H1 (cell line): ENCODE results near the gene ZNF92. TPM values are rescaled to one million over a fixed set of nuclear protein-coding genes. Genes with fewer than 3 reads are reported as not detected.

ENCODE experiments used
- CTCF ChIA-PET: fragments of 300-600 bp; sonication (Branson Sonifier 250); formaldehyde crosslinking; loops from one replicate; lab custom pipeline; 2021; ENCODE audit not compliant: partially characterized antibody; lab: Charles Lee
- POLR2A ChIA-PET: fragments of 300-600 bp; sonication (Branson Sonifier 250); formaldehyde crosslinking; loops from one replicate; lab custom pipeline; 2021; ENCODE audit warnings: inconsistent platforms; ENCODE audit not compliant: partially characterized antibody; lab: Charles Lee
- DNase-seq, 2 experiments: peaks; one replicate each; pipeline versions ENCODE4 v3.0.0 to v3.0.0-alpha.2; 2010 to 2022; ENCODE audit warnings: low spot score in 2 of 2, low read depth in 1 of 2, mixed read lengths in 1 of 2
- FAIRE-seq: peaks from 2 replicates; lab custom pipeline; 2011; peaks lifted over from hg19 to GRCh38; lab: Jason Lieb, UNC
- H2AFZ ChIP-seq: 2 replicates; pipeline ENCODE4 v1.8.1; 2012; ENCODE audit warnings: low read length, inconsistent platforms
- H2AK5ac ChIP-seq: 2 replicates; pipeline ENCODE4 v1.6.1; 2013; ENCODE audit warnings: low read depth, low read length
- H2BK120ac ChIP-seq: replicated peaks from 2 replicates; pipeline ENCODE3; 2013; ENCODE audit warnings: low read depth, low read length, inconsistent platforms
- H2BK12ac ChIP-seq: 2 replicates; pipeline ENCODE4 v1.6.1; 2013; ENCODE audit warnings: low read depth, low read length
- H2BK15ac ChIP-seq: 2 replicates; pipeline ENCODE4 v1.6.1; 2013; ENCODE audit warnings: low read length
- H2BK20ac ChIP-seq: 2 replicates; pipeline ENCODE4 v1.6.1; 2013; ENCODE audit warnings: low read length
- H2BK5ac ChIP-seq: 2 replicates; pipeline ENCODE4 v1.6.1; 2013; ENCODE audit warnings: low read depth, low read length
- H3K14ac ChIP-seq: 2 replicates; pipeline ENCODE4 v1.6.1; 2013; ENCODE audit warnings: inconsistent platforms; ENCODE audit not compliant: insufficient read length
- H3K18ac ChIP-seq: 2 replicates; pipeline ENCODE4 v1.6.1; 2013; ENCODE audit warnings: low read length; ENCODE audit errors: extremely low read depth
- H3K23ac ChIP-seq: 2 replicates; pipeline ENCODE4 v1.6.1; 2013; ENCODE audit warnings: inconsistent platforms; ENCODE audit not compliant: insufficient read length
- H3K23me2 ChIP-seq: 2 replicates; pipeline ENCODE4 v1.6.1; 2013; ENCODE audit warnings: low read depth, low read length
- H3K27ac ChIP-seq: 2 replicates; pipeline ENCODE4 v1.6.1; 2011; ENCODE audit warnings: low read depth, low read length, inconsistent platforms
- H3K27me3 ChIP-seq, 4 experiments: replicated peaks in 1 of 4; 1 replicate in 1 of 4; 2 replicates in 3 of 4; pipeline versions ENCODE4 v1.6.1 to v1.8.1; 2011 to 2013; ENCODE audit warnings: low read length in 3 of 4, mild to moderate bottlenecking in 3 of 4, inconsistent platforms in 2 of 4, mixed read lengths in 2 of 4, moderate library complexity in 1 of 4; ENCODE audit not compliant: control insufficient read depth in 3 of 4, insufficient read depth in 3 of 4; ENCODE audit errors: extremely low read depth in 1 of 4
- H3K36me3 ChIP-seq, 4 experiments: 2 replicates each; pipeline versions ENCODE4 v1.6.1 to v1.8.1; 2011 to 2013; ENCODE audit warnings: mild to moderate bottlenecking in 4 of 4, low read length in 3 of 4, moderate library complexity in 2 of 4, control low read depth in 1 of 4, inconsistent platforms in 1 of 4; ENCODE audit not compliant: insufficient read depth in 4 of 4, control insufficient read depth in 2 of 4
- H3K4ac ChIP-seq: replicated peaks from 2 replicates; pipeline ENCODE3; 2013; ENCODE audit warnings: low read length, low read depth, mixed read lengths, inconsistent platforms; ENCODE audit not compliant: insufficient read length
- H3K4me1 ChIP-seq, 4 experiments: replicated peaks in 1 of 4; 1 replicate in 1 of 4; 2 replicates in 3 of 4; pipeline versions ENCODE4 v1.6.1 to v1.8.1; 2011 to 2013; ENCODE audit warnings: low read length in 3 of 4, inconsistent platforms in 2 of 4, mixed read lengths in 1 of 4; ENCODE audit not compliant: insufficient read depth in 4 of 4, control insufficient read depth in 3 of 4
- H3K4me2 ChIP-seq, 2 experiments: 2 replicates each; pipeline versions ENCODE4 v1.6.1 to v1.8.1; 2011 to 2013; ENCODE audit warnings: low read depth in 2 of 2, low read length in 2 of 2, control low read depth in 1 of 2, inconsistent platforms in 1 of 2, mild to moderate bottlenecking in 1 of 2; ENCODE audit not compliant: insufficient read depth in 1 of 2
- H3K4me3 ChIP-seq, 4 experiments: fragments of 200-600, 300-600 bp in 1 of 4; sonication (generic), shearing (Covaris generic), sonication (Bioruptor Twin) in 1 of 4; 2 replicates each; pipeline versions ENCODE4 v1.5.1 to v1.8.1; 2011 to 2016; ENCODE audit warnings: low read length in 4 of 4, low read depth in 3 of 4, control low read depth in 2 of 4, inconsistent platforms in 2 of 4, mild to moderate bottlenecking in 2 of 4, mixed read lengths in 1 of 4, moderate library complexity in 1 of 4; ENCODE audit not compliant: insufficient read depth in 2 of 4; ENCODE audit errors: extremely low read depth in 1 of 4
- H3K56ac ChIP-seq: replicated peaks from 2 replicates; pipeline ENCODE3; 2013; ENCODE audit warnings: low read depth, mild to moderate bottlenecking, mixed read lengths, low read length, inconsistent platforms; ENCODE audit not compliant: insufficient read length
- H3K79me1 ChIP-seq: 2 replicates; pipeline ENCODE4 v1.6.1; 2013; ENCODE audit warnings: low read depth, low read length, control low read depth
- H3K79me2 ChIP-seq, 2 experiments: 2 replicates each; pipeline versions ENCODE4 v1.6.1 to v1.8.1; 2012 to 2013; ENCODE audit warnings: low read length in 2 of 2, mild to moderate bottlenecking in 2 of 2, inconsistent platforms in 1 of 2; ENCODE audit not compliant: insufficient read depth in 2 of 2, control insufficient read depth in 1 of 2
- H3K9ac ChIP-seq, 4 experiments: replicated peaks in 1 of 4; 1 replicate in 1 of 4; 2 replicates in 3 of 4; pipeline versions ENCODE4 v1.6.1 to v1.8.1; 2011 to 2013; ENCODE audit warnings: low read depth in 3 of 4, low read length in 3 of 4, control low read depth in 2 of 4, mild to moderate bottlenecking in 2 of 4, moderate library complexity in 2 of 4, inconsistent platforms in 1 of 4; ENCODE audit errors: extremely low read depth in 1 of 4
- H3K9me3 ChIP-seq, 2 experiments: 2 replicates each; pipeline versions ENCODE4 v1.6.1 to v1.8.1; 2012 to 2013; ENCODE audit warnings: mild to moderate bottlenecking in 2 of 2, moderate library complexity in 2 of 2, control low read depth in 1 of 2, inconsistent platforms in 1 of 2, low read depth in 1 of 2, low read length in 1 of 2, mixed read lengths in 1 of 2; ENCODE audit not compliant: insufficient read depth in 2 of 2
- H4K20me1 ChIP-seq, 2 experiments: replicated peaks in 1 of 2; 2 replicates each; pipeline versions ENCODE3 to v1.8.1; 2011 to 2013; ENCODE audit warnings: inconsistent platforms in 2 of 2, low read length in 2 of 2, mild to moderate bottlenecking in 1 of 2; ENCODE audit not compliant: insufficient read depth in 2 of 2, control insufficient read depth in 1 of 2
- H4K5ac ChIP-seq: 2 replicates; pipeline ENCODE4 v1.6.1; 2013; ENCODE audit warnings: low read length, low read depth, mixed read lengths, inconsistent platforms; ENCODE audit not compliant: insufficient read length
- H4K8ac ChIP-seq: 2 replicates; pipeline ENCODE4 v1.8.0; 2013; ENCODE audit warnings: mild to moderate bottlenecking, moderate library complexity, low read length, inconsistent platforms; ENCODE audit not compliant: insufficient read depth; ENCODE audit errors: extremely low read depth
- H4K91ac ChIP-seq: replicated peaks from 2 replicates; pipeline ENCODE3; 2013; ENCODE audit warnings: low read length, mixed read lengths, inconsistent platforms; ENCODE audit not compliant: insufficient read length
- ASH2L ChIP-seq: fragments of 200-600, 300-600 bp; sonication (generic); IDR thresholded peaks from one replicate; pipeline ENCODE4 v1.7.1; 2017; ENCODE audit warnings: low read length
- BRCA1 ChIP-seq: IDR thresholded peaks from 2 replicates; pipeline ENCODE4 v1.6.1; 2012; ENCODE audit warnings: low read depth, low read length, improper control_type of control experiment
- CHD1 ChIP-seq: IDR thresholded peaks from 2 replicates; pipeline ENCODE4 v1.6.1; 2012; ENCODE audit warnings: low read depth, low read length, improper control_type of control experiment
- EGR1 ChIP-seq: IDR thresholded peaks from 2 replicates; pipeline ENCODE4 v1.6.1; 2011; ENCODE audit warnings: low read depth, low read length, borderline replicate concordance
- EZH2 ChIP-seq: fragments of 200-600 bp; sonication (generic); IDR thresholded peaks from 2 replicates; pipeline ENCODE4 v1.7.1; 2012; ENCODE audit warnings: low read depth, mild to moderate bottlenecking, moderate library complexity, low read length, inconsistent platforms; ENCODE audit not compliant: severe bottlenecking
- JUN ChIP-seq: IDR thresholded peaks from 2 replicates; pipeline ENCODE4 v1.6.1; 2011; ENCODE audit warnings: low read depth, mild to moderate bottlenecking, improper control_type of control experiment, low read length
- KDM4A ChIP-seq: IDR thresholded peaks from one replicate; pipeline ENCODE4 v1.7.1; 2012; ENCODE audit warnings: low read depth, mild to moderate bottlenecking, moderate library complexity, low read length, inconsistent platforms; ENCODE audit not compliant: severe bottlenecking
- KDM5A ChIP-seq: fragments of 200-600 bp; IDR thresholded peaks from 2 replicates; pipeline ENCODE4 v1.7.1; 2012; ENCODE audit warnings: mild to moderate bottlenecking, low read length, inconsistent platforms, mixed read lengths
- NRF1 ChIP-seq: IDR thresholded peaks from 2 replicates; pipeline ENCODE4 v1.6.1; 2011; ENCODE audit warnings: mild to moderate bottlenecking, low read depth, low read length, improper control_type of control experiment
- POU5F1 ChIP-seq: IDR thresholded peaks from 2 replicates; pipeline ENCODE4 v1.6.1; 2011; ENCODE audit warnings: low read depth, mild to moderate bottlenecking, low read length, moderate library complexity
- TEAD4 ChIP-seq: IDR thresholded peaks from 2 replicates; pipeline ENCODE4 v1.6.1; 2012; ENCODE audit warnings: low read depth, low read length, inconsistent platforms, mixed read lengths
- USF2 ChIP-seq: IDR thresholded peaks from 2 replicates; pipeline ENCODE4 v1.6.1; 2011; ENCODE audit warnings: low read length, improper control_type of control experiment
- WGBS, 2 experiments: shearing (Covaris generic) in 1 of 2; methylation state at CpG; one replicate each; pipeline versions ENCODE4 v1.1.6 to v1.1.7; 2013 to 2015; ENCODE audit warnings: low lambda C conversion rate in 2 of 2, mixed read lengths in 2 of 2, inconsistent platforms in 1 of 2, low coverage in 1 of 2, missing lambda C conversion rate in 1 of 2; ENCODE audit not compliant: insufficient replicate concordance in 2 of 2, insufficient coverage in 1 of 2, insufficient read length in 1 of 2; ENCODE audit errors: extremely low coverage in 1 of 2, missing lambda C conversion rate in 1 of 2; 5-methylcytosine and 5-hydroxymethylcytosine counted together
- polyA plus RNA-seq, 7 experiments: library from polyadenylated mRNA; depleted of rRNA in 3 of 7; stranded (reverse) in 5 of 7; unstranded in 2 of 7; fragments of >200 nt in 5 of 7; fragments of 200-250 nt in 2 of 7; gene quantifications; 1 replicate in 5 of 7; 2 replicates in 1 of 7; 4 replicates in 1 of 7; pipeline versions ENCODE4 v1.2.1 to v1.2.3, GENCODE V29; 2011 to 2013; ENCODE audit warnings: missing spikeins in 2 of 7, mixed read lengths in 2 of 7
- total RNA-seq: library from RNA; stranded (reverse); fragmentation: NEBNext Ultra II Directional; extraction: Animal tissue kit (Norgen Biotek cat#: 25700); gene quantifications from 2 replicates; pipeline ENCODE4 v1.2.1, GENCODE V29; 2021

ZNF92 gene
- total and polyA plus RNA-seq, 2 of the 8 experiments (the other 6 are each of a cell fraction or from before 2014, with no cell fraction given): 2.8 to 39.8 TPM

GRCh38 chr7:65342723-65343629 lies 30.7 kb upstream of the ZNF92 start:
- no peak overlapping the region for H2BK20ac ChIP-seq
- no peak overlapping the region for H2AFZ ChIP-seq
- H3K4me1 ChIP-seq: no peaks in the 10 kb centered on the region
- H2AK5ac ChIP-seq: no peak overlapping the region
- H3K27ac ChIP-seq: no peak overlapping the region
- no peaks in the 10 kb centered on the region for H3K23me2 ChIP-seq
- ChIA-PET CTCF (interaction anchor here (0.6 to 1.3 kb wide), 2 partner anchors 21 to 123 kb away, joined by 3 read pairs; no protein-coding TSS in a partner anchor), POLR2A (no interaction called here)
- no peak for DNase-seq
- no peak overlapping the region for H3K4ac ChIP-seq
- 87% methylated on average over 4 of the region's 4 CpGs; no CpG with 5 or more reads in 1 of the 2 experiments for WGBS, 2 experiments
- no peak overlapping the region for H3K18ac ChIP-seq
- no peaks in the 10 kb centered on the region for H4K20me1 ChIP-seq
- no peak overlapping the region for H3K4me2 ChIP-seq
- no peak overlapping the region for H2BK5ac ChIP-seq
- H3K9ac ChIP-seq: no peak overlapping the region
- no peaks in the 10 kb centered on the region for H3K27me3 ChIP-seq
- no peak overlapping the region for H2BK120ac ChIP-seq
- H3K9me3 ChIP-seq: no peaks in the 10 kb centered on the region
- H3K23ac ChIP-seq: no peak overlapping the region
- no peaks in the 10 kb centered on the region for H3K79me1 ChIP-seq
- H2BK15ac ChIP-seq: no peak overlapping the region
- H4K8ac ChIP-seq: no peak overlapping the region
- no peak overlapping the region for H3K14ac ChIP-seq
- FAIRE-seq: no peak
- no peak overlapping the region for H4K5ac ChIP-seq
- no peaks in the 10 kb centered on the region for H3K79me2 ChIP-seq
- H3K4me3 ChIP-seq: no peak overlapping the region
- H3K56ac ChIP-seq: no peak overlapping the region
- H4K91ac ChIP-seq: no peak overlapping the region
- no peak overlapping the region for H2BK12ac ChIP-seq
- no peaks in the 10 kb centered on the region for H3K36me3 ChIP-seq
- TF ChIP-seq KDM4A (no peak), TEAD4 (no peak), ASH2L (no peak), USF2 (no peak), EZH2 (no peak), JUN (no peak), NRF1 (no peak), CHD1 (no peak), EGR1 (no peak), KDM5A (no peak), BRCA1 (no peak), POU5F1 (no peak)
